HK-2 (cell line): ENCODE data around the gene EPHA6.
"Not testable (repeated sequence)": the region's sequence is repeated elsewhere in the genome, so short reads cannot be mapped to it uniquely, and the experiment has no call there.

Source experiments
- DNase-seq: peaks from one replicate; pipeline ENCODE4 v3.0.0-alpha.2; 2018; ENCODE audit not compliant: unreplicated experiment

EPHA6 gene

GRCh38 chr3:97438131-97438530 lies 623.7 kb downstream of the EPHA6 start:
- no peak for DNase-seq

GRCh38 chr3:97439373-97439772 lies 625.0 kb downstream of the EPHA6 start:
- no peak for DNase-seq

- DNase-seq, result no peak
Measured at GRCh38 chr3:97464035-97464434, 649.6 kb downstream of the EPHA6 start.

- DNase-seq, result no peak
Measured at GRCh38 chr3:97470481-97470880, 656.1 kb downstream of the EPHA6 start.

GRCh38 chr3:97479740-97480139 lies 665.3 kb downstream of the EPHA6 start:
- no peak for DNase-seq

GRCh38 chr3:97480696-97481289 lies 666.4 kb downstream of the EPHA6 start:
- DNase-seq, result not testable (repeated sequence)

- no peak for DNase-seq
Measured at GRCh38 chr3:97481416-97481815, 667.0 kb downstream of the EPHA6 start.

GRCh38 chr3:97485206-97485605 lies 670.8 kb downstream of the EPHA6 start:
- DNase-seq, result no peak

- DNase-seq, result no peak
Measured at GRCh38 chr3:97487587-97487986, 673.2 kb downstream of the EPHA6 start.

GRCh38 chr3:97488741-97489140 lies 674.3 kb downstream of the EPHA6 start:
- no peak for DNase-seq

GRCh38 chr3:97495896-97496295 lies 681.5 kb downstream of the EPHA6 start:
- DNase-seq, result no peak

- DNase-seq, result no peak
Measured at GRCh38 chr3:97497138-97497537, 682.7 kb downstream of the EPHA6 start.

GRCh38 chr3:97504463-97504862 lies 690.1 kb downstream of the EPHA6 start:
- DNase-seq, result no peak

GRCh38 chr3:97510795-97511194 lies 696.4 kb downstream of the EPHA6 start:
- no peak for DNase-seq

GRCh38 chr3:97515076-97515475 lies 700.7 kb downstream of the EPHA6 start:
- DNase-seq, result no peak

GRCh38 chr3:97530691-97531090 lies 716.3 kb downstream of the EPHA6 start:
- DNase-seq, result no peak

GRCh38 chr3:97547573-97547972 lies 733.2 kb downstream of the EPHA6 start:
- DNase-seq, result not testable (repeated sequence)

- no peak for DNase-seq
Measured at GRCh38 chr3:97550408-97550807, 736.0 kb downstream of the EPHA6 start.

GRCh38 chr3:97552186-97552585 lies 737.8 kb downstream of the EPHA6 start:
- DNase-seq, result no peak

GRCh38 chr3:97575742-97576141 lies 761.3 kb downstream of the EPHA6 start:
- no peak for DNase-seq

- no peak for DNase-seq
Measured at GRCh38 chr3:97576221-97576620, 761.8 kb downstream of the EPHA6 start.

GRCh38 chr3:97579365-97579764 lies 765.0 kb downstream of the EPHA6 start:
- DNase-seq, result peak; percentile 13

GRCh38 chr3:97610626-97611025 lies 796.2 kb downstream of the EPHA6 start:
- DNase-seq, result no peak

- no peak for DNase-seq
Measured at GRCh38 chr3:97612632-97613031, 798.2 kb downstream of the EPHA6 start.
